Measurements from ENCODE around the gene UBE3D. TPM values are rescaled to one million over a fixed set of nuclear protein-coding genes. Genes with fewer than 3 reads are reported as not detected.
"Not testable (repeated sequence)": the region's sequence is repeated elsewhere in the genome, so short reads cannot be mapped to it uniquely, and the experiment has no call there.

Gene UBE3D
- total RNA-seq, 1 donor from 2014 or later = 17.2 TPM

DNA sequence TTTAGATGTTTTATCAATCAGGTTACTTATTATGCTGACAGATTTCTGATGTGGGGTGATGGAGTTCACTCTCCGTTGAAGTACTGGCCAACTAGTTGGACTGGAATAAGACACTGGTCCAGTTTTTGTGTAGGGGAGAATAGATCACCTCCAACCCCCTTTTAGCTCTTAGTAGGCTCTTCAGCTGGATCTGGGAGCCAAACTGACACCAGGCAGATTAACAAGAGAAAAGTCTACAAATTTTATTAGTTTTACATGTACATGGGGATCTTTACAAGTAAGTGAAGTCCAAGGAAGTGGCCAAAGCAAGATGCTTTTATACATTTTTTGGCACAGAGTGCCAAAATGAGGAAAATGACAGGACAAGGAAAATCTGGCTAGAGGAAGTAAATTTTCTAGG lies 107.1 kb downstream of the UBE3D start:
- Histone ChIP-seq H3K36me3 (ENCODE audit: control insufficient read depth in 3 of 3, insufficient read depth in 3 of 3, low read length in 3 of 3) (peaks cover 0 to 8% (median 5%) of the 10 kb centered on the region in 3 donors), H3K27me3 (ENCODE audit: control insufficient read depth in 3 of 3, insufficient read depth in 3 of 3, low read length in 3 of 3) (no peaks in the 10 kb centered on the region), H3K4me3 (ENCODE audit: low read length in 3 of 3) (no peak overlapping the region), H3K27ac (ENCODE audit: low read depth, low read length) (no peak overlapping the region), H3K4me1 (ENCODE audit: control insufficient read depth in 3 of 3, insufficient read depth in 3 of 3, low read length in 3 of 3) (no peaks in the 10 kb centered on the region), H3K9ac (ENCODE audit: low read depth in 1 of 3, low read length in 3 of 3) (no peak overlapping the region), H3K9me3 (ENCODE audit: control insufficient read depth in 3 of 3, low read length in 3 of 3) (no peaks in the 10 kb centered on the region)

- Histone ChIP-seq H3K4me1 (ENCODE audit: control insufficient read depth in 3 of 3, insufficient read depth in 3 of 3, low read length in 3 of 3) (no peaks in the 10 kb centered on the region), H3K9me3 (ENCODE audit: control insufficient read depth in 3 of 3, low read length in 3 of 3) (no peaks in the 10 kb centered on the region), H3K27ac (ENCODE audit: low read depth, low read length) (no peak overlapping the region), H3K4me3 (ENCODE audit: low read length in 3 of 3) (no peak overlapping the region), H3K27me3 (ENCODE audit: control insufficient read depth in 3 of 3, insufficient read depth in 3 of 3, low read length in 3 of 3) (no peaks in the 10 kb centered on the region), H3K9ac (ENCODE audit: low read depth in 1 of 3, low read length in 3 of 3) (no peak overlapping the region), H3K36me3 (ENCODE audit: control insufficient read depth in 3 of 3, insufficient read depth in 3 of 3, low read length in 3 of 3) (peaks cover 0 to 11% (median 5%) of the 10 kb centered on the region in 3 donors)
Observed at GRCh38 chr6:82957868-82958245, 107.8 kb downstream of the UBE3D start.

DNA sequence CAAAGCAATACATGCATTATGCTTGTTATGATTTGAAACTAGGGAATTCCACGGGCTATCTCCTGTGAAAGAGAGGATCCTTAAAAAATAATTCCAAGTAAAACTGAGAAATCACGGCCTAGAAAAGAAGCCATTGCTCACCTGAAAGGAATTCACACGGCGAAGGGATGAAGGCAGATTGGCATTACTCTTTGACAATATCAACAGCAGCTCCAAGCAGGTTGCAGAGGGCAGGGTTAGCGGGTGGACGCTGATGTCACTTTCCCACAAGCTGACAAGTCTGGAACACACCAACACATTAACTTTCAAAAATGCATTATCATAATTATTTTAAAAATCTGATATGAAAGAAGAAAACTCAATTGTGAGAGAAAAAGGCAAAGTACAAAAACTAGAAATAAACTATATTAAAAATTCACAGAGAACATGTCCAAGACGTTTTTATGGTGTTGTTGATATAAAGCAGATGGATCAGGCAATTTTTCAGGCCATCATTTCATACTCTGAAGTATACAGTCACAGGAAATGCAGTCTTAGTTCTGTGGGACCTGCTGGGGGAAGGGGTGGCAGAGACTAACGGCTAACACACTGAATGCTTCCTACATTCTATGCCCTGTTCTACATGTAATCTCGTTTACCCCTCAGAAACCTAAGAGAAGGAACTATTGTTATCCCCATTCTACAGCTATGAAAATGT lies 108.3 kb downstream of the UBE3D start:
- Histone ChIP-seq H3K9me3 (ENCODE audit: control insufficient read depth in 3 of 3, low read length in 3 of 3) (no peaks in the 10 kb centered on the region), H3K27me3 (ENCODE audit: control insufficient read depth in 3 of 3, insufficient read depth in 3 of 3, low read length in 3 of 3) (no peaks in the 10 kb centered on the region), H3K4me3 (ENCODE audit: low read length in 3 of 3) (no peak overlapping the region), H3K27ac (ENCODE audit: low read depth, low read length) (no peak overlapping the region), H3K4me1 (ENCODE audit: control insufficient read depth in 3 of 3, insufficient read depth in 3 of 3, low read length in 3 of 3) (no peaks in the 10 kb centered on the region), H3K36me3 (ENCODE audit: control insufficient read depth in 3 of 3, insufficient read depth in 3 of 3, low read length in 3 of 3) (peaks cover 0 to 11% (median 5%) of the 10 kb centered on the region in 3 donors), H3K9ac (ENCODE audit: low read depth in 1 of 3, low read length in 3 of 3) (no peak overlapping the region)

DNA sequence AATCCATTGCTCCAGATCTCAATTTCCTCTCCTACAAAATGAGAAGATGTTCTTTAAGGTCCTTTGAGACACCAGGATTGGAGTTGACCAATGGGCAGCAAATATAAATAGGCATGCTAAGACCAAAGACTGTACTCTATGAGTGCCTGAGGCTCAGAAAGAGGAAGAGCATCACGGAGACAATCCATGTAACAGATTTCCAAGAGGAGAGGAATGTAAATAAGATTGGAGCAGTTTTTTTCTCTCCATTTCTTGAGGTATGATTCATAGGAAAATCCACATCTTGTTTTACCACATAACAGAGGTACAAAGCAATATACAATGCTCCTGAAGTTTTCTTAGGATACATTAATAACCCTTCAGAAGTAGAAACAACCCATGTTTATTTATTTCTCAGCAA lies 109.8 kb downstream of the UBE3D start:
- no peaks in the 10 kb centered on the region for H3K4me1 ChIP-seq (ENCODE audit: control insufficient read depth in 3 of 3, insufficient read depth in 3 of 3, low read length in 3 of 3)
- H3K36me3 ChIP-seq (ENCODE audit: control insufficient read depth in 3 of 3, insufficient read depth in 3 of 3, low read length in 3 of 3) = peaks cover 0 to 11% (median 5%) of the 10 kb centered on the region in 3 donors
- no peak overlapping the region for H3K9ac ChIP-seq (ENCODE audit: low read depth in 1 of 3, low read length in 3 of 3)
- no peak overlapping the region for H3K27ac ChIP-seq (ENCODE audit: low read depth, low read length)
- H3K4me3 ChIP-seq (ENCODE audit: low read length in 3 of 3) = no peak overlapping the region
- no peaks in the 10 kb centered on the region for H3K27me3 ChIP-seq (ENCODE audit: control insufficient read depth in 3 of 3, insufficient read depth in 3 of 3, low read length in 3 of 3)
- H3K9me3 ChIP-seq (ENCODE audit: control insufficient read depth in 3 of 3, low read length in 3 of 3) = no peaks in the 10 kb centered on the region

- Histone ChIP-seq H3K9me3 (ENCODE audit: control insufficient read depth in 3 of 3, low read length in 3 of 3) (no peaks in the 10 kb centered on the region), H3K27me3 (ENCODE audit: control insufficient read depth in 3 of 3, insufficient read depth in 3 of 3, low read length in 3 of 3) (no peaks in the 10 kb centered on the region), H3K4me1 (ENCODE audit: control insufficient read depth in 3 of 3, insufficient read depth in 3 of 3, low read length in 3 of 3) (no peaks in the 10 kb centered on the region), H3K27ac (ENCODE audit: low read depth, low read length) (no peak overlapping the region), H3K4me3 (ENCODE audit: low read length in 3 of 3) (no peak overlapping the region), H3K36me3 (ENCODE audit: control insufficient read depth in 3 of 3, insufficient read depth in 3 of 3, low read length in 3 of 3) (peaks cover 0 to 11% (median 5%) of the 10 kb centered on the region in 3 donors), H3K9ac (ENCODE audit: low read depth in 1 of 3, low read length in 3 of 3) (no peak overlapping the region)
Observed at GRCh38 chr6:82954937-82955577, 110.6 kb downstream of the UBE3D start.

DNA sequence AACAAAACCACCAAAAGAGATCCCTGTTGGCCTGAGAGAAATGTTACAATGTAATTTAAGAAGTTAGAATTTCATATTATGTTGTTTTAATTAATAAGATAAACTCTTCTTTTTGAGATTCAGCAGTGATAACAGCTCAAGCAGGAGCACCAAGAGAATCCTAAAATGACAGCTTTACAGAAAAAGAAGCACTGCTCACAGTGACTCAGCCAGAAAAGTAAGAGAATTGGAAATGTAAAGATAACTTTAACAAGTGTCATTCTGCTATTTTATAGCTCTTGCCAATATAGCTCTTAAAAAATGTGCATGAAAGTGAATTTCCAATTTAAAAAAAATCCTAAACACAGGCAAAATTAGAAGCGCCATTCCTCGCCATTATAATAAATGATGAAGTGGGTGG lies 111.3 kb downstream of the UBE3D start:
- H3K4me1 ChIP-seq (ENCODE audit: control insufficient read depth in 3 of 3, insufficient read depth in 3 of 3, low read length in 3 of 3) = no peaks in the 10 kb centered on the region
- peaks cover 0 to 11% (median 5%) of the 10 kb centered on the region in 3 donors for H3K36me3 ChIP-seq (ENCODE audit: control insufficient read depth in 3 of 3, insufficient read depth in 3 of 3, low read length in 3 of 3)
- no peak overlapping the region for H3K4me3 ChIP-seq (ENCODE audit: low read length in 3 of 3)
- H3K27ac ChIP-seq (ENCODE audit: low read depth, low read length) = no peak overlapping the region
- H3K9ac ChIP-seq (ENCODE audit: low read depth in 1 of 3, low read length in 3 of 3) = no peak overlapping the region
- no peaks in the 10 kb centered on the region for H3K9me3 ChIP-seq (ENCODE audit: control insufficient read depth in 3 of 3, low read length in 3 of 3)
- H3K27me3 ChIP-seq (ENCODE audit: control insufficient read depth in 3 of 3, insufficient read depth in 3 of 3, low read length in 3 of 3) = no peaks in the 10 kb centered on the region

- peaks cover 0 to 11% (median 5%) of the 10 kb centered on the region in 3 donors for H3K36me3 ChIP-seq (ENCODE audit: control insufficient read depth in 3 of 3, insufficient read depth in 3 of 3, low read length in 3 of 3)
- H3K27me3 ChIP-seq (ENCODE audit: control insufficient read depth in 3 of 3, insufficient read depth in 3 of 3, low read length in 3 of 3) = no peaks in the 10 kb centered on the region
- no peaks in the 10 kb centered on the region for H3K4me1 ChIP-seq (ENCODE audit: control insufficient read depth in 3 of 3, insufficient read depth in 3 of 3, low read length in 3 of 3)
- H3K4me3 ChIP-seq (ENCODE audit: low read length in 3 of 3) = no peak overlapping the region
- no peaks in the 10 kb centered on the region for H3K9me3 ChIP-seq (ENCODE audit: control insufficient read depth in 3 of 3, low read length in 3 of 3)
- H3K27ac ChIP-seq (ENCODE audit: low read depth, low read length) = no peak overlapping the region
- no peak overlapping the region for H3K9ac ChIP-seq (ENCODE audit: low read depth in 1 of 3, low read length in 3 of 3)
Observed at GRCh38 chr6:82953871-82954270, 111.8 kb downstream of the UBE3D start.

- Histone ChIP-seq H3K9me3 (ENCODE audit: control insufficient read depth in 3 of 3, low read length in 3 of 3) (no peaks in the 10 kb centered on the region), H3K27ac (ENCODE audit: low read depth, low read length) (no peak overlapping the region), H3K4me1 (ENCODE audit: control insufficient read depth in 3 of 3, insufficient read depth in 3 of 3, low read length in 3 of 3) (no peaks in the 10 kb centered on the region), H3K27me3 (ENCODE audit: control insufficient read depth in 3 of 3, insufficient read depth in 3 of 3, low read length in 3 of 3) (no peaks in the 10 kb centered on the region), H3K36me3 (ENCODE audit: control insufficient read depth in 3 of 3, insufficient read depth in 3 of 3, low read length in 3 of 3) (peaks cover 0 to 11% (median 5%) of the 10 kb centered on the region in 3 donors), H3K4me3 (ENCODE audit: low read length in 3 of 3) (no peak overlapping the region), H3K9ac (ENCODE audit: low read depth in 1 of 3, low read length in 3 of 3) (no peak overlapping the region)
Observed at GRCh38 chr6:82951935-82952334, 113.7 kb downstream of the UBE3D start.

DNA sequence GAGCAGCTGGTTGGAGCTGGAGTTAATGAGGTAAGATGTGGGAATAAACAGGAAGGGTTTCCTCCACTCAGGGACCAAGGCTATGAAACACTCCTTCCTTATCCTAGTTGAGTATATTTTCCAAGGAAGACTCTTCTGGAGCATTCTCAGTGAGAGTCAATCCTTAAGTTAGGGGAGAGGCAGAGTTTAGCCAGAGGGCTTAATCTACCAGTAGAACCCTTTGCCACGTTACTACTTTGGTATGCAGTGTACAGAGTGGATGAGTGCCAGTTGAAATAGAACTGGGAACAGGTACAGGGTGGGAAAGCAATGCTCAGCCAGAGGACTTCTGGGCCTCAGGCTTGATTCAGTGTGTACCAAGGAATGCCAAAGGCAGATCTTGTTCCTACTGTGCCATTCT lies 114.3 kb downstream of the UBE3D start:
- Histone ChIP-seq H3K9ac (ENCODE audit: low read depth in 1 of 3, low read length in 3 of 3) (no peak overlapping the region), H3K4me3 (ENCODE audit: low read length in 3 of 3) (no peak overlapping the region), H3K27me3 (ENCODE audit: control insufficient read depth in 3 of 3, insufficient read depth in 3 of 3, low read length in 3 of 3) (no peaks in the 10 kb centered on the region), H3K36me3 (ENCODE audit: control insufficient read depth in 3 of 3, insufficient read depth in 3 of 3, low read length in 3 of 3) (peaks cover 0 to 9% (median 5%) of the 10 kb centered on the region in 3 donors), H3K4me1 (ENCODE audit: control insufficient read depth in 3 of 3, insufficient read depth in 3 of 3, low read length in 3 of 3) (no peaks in the 10 kb centered on the region), H3K27ac (ENCODE audit: low read depth, low read length) (no peak overlapping the region), H3K9me3 (ENCODE audit: control insufficient read depth in 3 of 3, low read length in 3 of 3) (no peaks in the 10 kb centered on the region)

GRCh38 chr6:82930915-82931314 lies 134.7 kb downstream of the UBE3D start:
- H3K27ac ChIP-seq (ENCODE audit: low read depth, low read length); H3K4me3 ChIP-seq (ENCODE audit: low read length in 3 of 3); H3K9me3 ChIP-seq (ENCODE audit: control insufficient read depth in 3 of 3, low read length in 3 of 3); H3K9ac ChIP-seq (ENCODE audit: low read depth in 1 of 3, low read length in 3 of 3); H3K36me3 ChIP-seq (ENCODE audit: control insufficient read depth in 3 of 3, insufficient read depth in 3 of 3, low read length in 3 of 3); H3K4me1 ChIP-seq (ENCODE audit: control insufficient read depth in 3 of 3, insufficient read depth in 3 of 3, low read length in 3 of 3); H3K27me3 ChIP-seq (ENCODE audit: control insufficient read depth in 3 of 3, insufficient read depth in 3 of 3, low read length in 3 of 3): not testable (repeated sequence)
